ENCODE results near the gene NOL7.

NOL7 gene

DNA sequence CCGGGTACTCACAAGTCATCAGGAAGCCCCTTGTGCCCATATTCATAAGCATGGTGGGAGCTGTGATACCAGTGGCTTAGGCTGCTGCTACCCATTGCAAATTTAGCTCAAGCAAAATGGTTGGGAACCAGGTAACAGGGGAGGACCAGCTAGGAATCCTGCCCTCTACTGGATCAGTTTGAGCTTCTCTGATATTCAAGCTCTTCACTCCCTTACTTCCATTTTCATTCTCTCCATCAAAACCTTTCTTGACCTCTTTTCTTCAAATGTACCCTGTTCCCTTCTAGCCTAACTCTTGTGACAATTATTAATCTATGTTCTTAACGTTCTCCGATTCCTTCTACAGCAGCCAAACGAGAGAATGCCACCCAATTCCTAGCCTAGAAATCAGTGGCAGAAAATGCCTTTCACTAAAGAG is 9.7 kb downstream of the NOL7 start:
- Histone ChIP-seq H3K27ac (ENCODE audit: low read length) (no peak overlapping the region), H3K36me3 (ENCODE audit: control insufficient read depth in 2 of 2, insufficient read depth in 2 of 2, low read length in 2 of 2) (peaks cover 31 to 56% of the 10 kb centered on the region in 2 donors), H3K9ac (ENCODE audit: low read length in 2 of 2) (no peak overlapping the region), H3K4me1 (ENCODE audit: control insufficient read depth, insufficient read depth, low read length) (no peaks in the 10 kb centered on the region), H3K9me3 (ENCODE audit: control insufficient read depth in 2 of 2, low read length in 2 of 2) (no peaks in the 10 kb centered on the region), H3K27me3 (ENCODE audit: control insufficient read depth in 1 of 2, insufficient read depth in 2 of 2, low read length in 2 of 2) (no peaks in the 10 kb centered on the region), H3K4me3 (ENCODE audit: low read length in 2 of 2) (no peak overlapping the region)

DNA sequence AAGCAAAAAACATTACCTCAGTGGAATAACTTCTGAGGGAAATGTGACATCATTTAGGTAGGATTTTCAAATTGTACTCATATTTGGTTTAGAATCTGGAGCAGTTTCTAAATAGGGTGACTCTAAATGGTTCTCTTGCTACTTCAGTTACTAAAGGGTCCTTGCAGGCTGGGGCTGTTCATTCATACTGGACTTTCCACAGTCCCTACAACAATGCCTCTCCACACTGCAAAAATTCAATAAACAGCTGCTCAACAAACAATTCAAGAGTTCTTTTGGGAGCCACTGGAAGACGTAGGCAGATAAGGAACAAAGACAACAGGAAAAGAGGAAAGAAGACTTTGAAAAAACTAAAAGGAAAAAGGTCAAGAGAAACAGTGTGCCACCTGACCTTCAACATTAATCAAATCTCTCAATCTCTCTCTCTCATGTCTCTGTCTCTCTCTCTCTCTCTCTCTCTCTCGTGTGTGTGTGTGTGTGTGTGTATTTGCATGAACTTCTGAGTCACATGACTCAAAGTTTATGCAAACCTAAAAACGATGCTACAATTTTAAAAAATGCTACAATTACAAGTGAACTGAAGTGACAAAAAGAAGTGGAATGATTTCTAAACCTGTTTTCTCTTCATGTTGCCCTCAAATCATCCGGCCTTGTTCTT is 14.5 kb downstream of the NOL7 start:
- H3K27me3 ChIP-seq (ENCODE audit: control insufficient read depth in 1 of 2, insufficient read depth in 2 of 2, low read length in 2 of 2) = no peaks in the 10 kb centered on the region
- no peak overlapping the region for H3K27ac ChIP-seq (ENCODE audit: low read length)
- no peak overlapping the region for H3K4me3 ChIP-seq (ENCODE audit: low read length in 2 of 2)
- H3K9ac ChIP-seq (ENCODE audit: low read length in 2 of 2) = no peak overlapping the region
- H3K9me3 ChIP-seq (ENCODE audit: control insufficient read depth in 2 of 2, low read length in 2 of 2) = no peaks in the 10 kb centered on the region
- no peaks in the 10 kb centered on the region for H3K4me1 ChIP-seq (ENCODE audit: control insufficient read depth, insufficient read depth, low read length)
- H3K36me3 ChIP-seq (ENCODE audit: control insufficient read depth in 2 of 2, insufficient read depth in 2 of 2, low read length in 2 of 2) = peaks cover 21 to 49% of the 10 kb centered on the region in 2 donors

DNA sequence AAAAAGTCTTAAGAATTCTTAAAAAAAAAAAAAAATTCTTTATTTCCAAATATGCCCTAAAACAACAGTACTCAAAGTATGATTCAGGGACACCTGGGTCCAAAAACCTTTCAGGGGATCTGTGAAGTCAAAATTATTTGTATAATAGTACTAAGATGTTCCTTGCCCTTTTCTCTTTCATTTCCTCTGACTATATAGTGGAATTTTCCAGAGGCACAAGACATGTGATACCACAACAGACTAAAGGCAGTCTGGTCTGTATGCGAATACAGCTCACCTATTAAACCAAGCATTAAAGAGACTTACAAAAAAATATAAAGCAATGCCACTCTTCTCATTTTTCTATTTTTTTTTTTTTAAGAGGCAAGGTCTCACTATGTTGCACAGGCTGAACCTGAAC is 15.4 kb downstream of the NOL7 start:
- Histone ChIP-seq H3K36me3 (ENCODE audit: control insufficient read depth in 2 of 2, insufficient read depth in 2 of 2, low read length in 2 of 2) (peaks cover 17 to 42% of the 10 kb centered on the region in 2 donors), H3K27me3 (ENCODE audit: control insufficient read depth in 1 of 2, insufficient read depth in 2 of 2, low read length in 2 of 2) (no peaks in the 10 kb centered on the region), H3K27ac (ENCODE audit: low read length) (no peak overlapping the region), H3K4me1 (ENCODE audit: control insufficient read depth, insufficient read depth, low read length) (no peaks in the 10 kb centered on the region), H3K9me3 (ENCODE audit: control insufficient read depth in 2 of 2, low read length in 2 of 2) (no peaks in the 10 kb centered on the region), H3K9ac (ENCODE audit: low read length in 2 of 2) (no peak overlapping the region), H3K4me3 (ENCODE audit: low read length in 2 of 2) (no peak overlapping the region)

DNA sequence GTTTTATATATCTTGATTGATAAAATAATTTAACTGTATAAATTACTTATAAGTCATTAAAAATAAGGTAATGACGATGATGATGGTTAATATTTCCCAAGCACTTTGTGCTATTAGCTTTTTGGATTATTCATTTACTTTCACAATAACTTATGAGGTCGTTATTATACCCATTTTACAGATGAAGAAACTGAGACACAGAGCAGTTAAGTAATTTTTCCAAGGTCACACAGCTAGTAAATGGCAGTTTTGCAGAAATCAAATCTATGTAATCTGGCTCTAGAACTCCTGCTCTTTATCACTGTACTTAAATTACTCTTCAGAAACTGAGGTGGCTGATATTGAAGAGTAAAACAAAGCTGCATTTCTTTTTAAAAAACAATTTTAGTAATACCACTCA is 18.2 kb downstream of the NOL7 start:
- peaks cover 6 to 38% of the 10 kb centered on the region in 2 donors for H3K36me3 ChIP-seq (ENCODE audit: control insufficient read depth in 2 of 2, insufficient read depth in 2 of 2, low read length in 2 of 2)
- no peak overlapping the region for H3K27ac ChIP-seq (ENCODE audit: low read length)
- H3K4me3 ChIP-seq (ENCODE audit: low read length in 2 of 2) = no peak overlapping the region
- no peaks in the 10 kb centered on the region for H3K27me3 ChIP-seq (ENCODE audit: control insufficient read depth in 1 of 2, insufficient read depth in 2 of 2, low read length in 2 of 2)
- no peaks in the 10 kb centered on the region for H3K9me3 ChIP-seq (ENCODE audit: control insufficient read depth in 2 of 2, low read length in 2 of 2)
- H3K4me1 ChIP-seq (ENCODE audit: control insufficient read depth, insufficient read depth, low read length) = no peaks in the 10 kb centered on the region
- H3K9ac ChIP-seq (ENCODE audit: low read length in 2 of 2) = no peak overlapping the region

DNA sequence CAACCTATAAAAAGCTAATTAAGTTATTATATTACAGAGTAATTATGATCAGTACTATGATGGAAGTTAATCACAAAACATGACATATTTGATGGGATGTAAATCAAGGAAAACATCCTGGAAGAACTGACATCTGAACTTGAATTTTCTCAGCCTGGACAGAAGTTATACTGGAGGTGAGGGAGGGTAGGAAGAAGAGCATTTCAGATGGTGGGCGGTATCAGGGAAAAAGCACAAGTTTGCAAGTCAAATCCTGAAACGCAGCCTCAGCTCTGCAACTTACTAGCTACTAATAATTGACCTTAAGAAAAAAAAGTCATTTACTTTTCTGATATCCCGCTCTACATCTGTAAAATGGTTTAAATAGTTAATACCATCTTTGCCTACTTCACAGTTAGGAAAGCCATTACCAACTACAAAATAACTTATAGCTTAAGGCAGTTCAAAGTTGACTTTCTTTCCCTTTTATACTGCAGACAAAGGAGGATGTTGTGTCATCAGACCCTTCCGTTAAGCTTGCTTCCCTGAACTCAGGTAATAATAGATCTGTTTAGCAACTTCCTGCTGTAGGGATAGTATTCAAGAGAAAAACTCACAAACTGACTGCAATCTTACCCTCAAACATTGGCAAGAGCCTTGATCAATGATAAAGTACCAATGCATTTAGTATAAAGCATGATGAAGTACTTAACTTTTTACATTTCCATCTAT is 21.0 kb downstream of the NOL7 start:
- Histone ChIP-seq H3K36me3 (ENCODE audit: control insufficient read depth in 2 of 2, insufficient read depth in 2 of 2, low read length in 2 of 2) (peaks cover 3 to 42% of the 10 kb centered on the region in 2 donors), H3K4me1 (ENCODE audit: control insufficient read depth, insufficient read depth, low read length) (no peaks in the 10 kb centered on the region), H3K27me3 (ENCODE audit: control insufficient read depth in 1 of 2, insufficient read depth in 2 of 2, low read length in 2 of 2) (no peaks in the 10 kb centered on the region), H3K9ac (ENCODE audit: low read length in 2 of 2) (no peak overlapping the region), H3K4me3 (ENCODE audit: low read length in 2 of 2) (no peak overlapping the region), H3K9me3 (ENCODE audit: control insufficient read depth in 2 of 2, low read length in 2 of 2) (no peaks in the 10 kb centered on the region), H3K27ac (ENCODE audit: low read length) (no peak overlapping the region)

DNA sequence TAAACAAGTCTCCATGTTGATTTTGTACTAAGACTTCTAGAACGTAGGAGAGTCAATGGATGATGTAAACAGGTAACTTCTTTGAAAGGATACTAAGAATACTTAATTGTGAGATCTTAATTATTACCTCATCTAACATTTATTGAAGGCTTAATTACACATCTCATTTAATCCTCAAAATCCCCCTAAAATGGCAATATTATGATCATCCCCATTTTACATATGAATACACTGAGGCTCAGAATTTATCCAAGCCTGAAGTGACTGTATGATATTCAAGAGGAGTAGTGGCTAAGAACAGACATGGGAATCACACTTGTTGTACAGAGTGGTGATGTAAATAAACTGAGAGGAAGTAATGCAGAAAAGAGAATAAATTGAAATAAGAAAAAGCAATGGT is 22.9 kb downstream of the NOL7 start:
- H3K27me3 ChIP-seq (ENCODE audit: control insufficient read depth in 1 of 2, insufficient read depth in 2 of 2, low read length in 2 of 2) = no peaks in the 10 kb centered on the region
- no peak overlapping the region for H3K27ac ChIP-seq (ENCODE audit: low read length)
- H3K36me3 ChIP-seq (ENCODE audit: control insufficient read depth in 2 of 2, insufficient read depth in 2 of 2, low read length in 2 of 2) = peaks cover 0 to 35% of the 10 kb centered on the region in 2 donors
- H3K4me1 ChIP-seq (ENCODE audit: control insufficient read depth, insufficient read depth, low read length) = no peaks in the 10 kb centered on the region
- no peak overlapping the region for H3K9ac ChIP-seq (ENCODE audit: low read length in 2 of 2)
- H3K9me3 ChIP-seq (ENCODE audit: control insufficient read depth in 2 of 2, low read length in 2 of 2) = no peaks in the 10 kb centered on the region
- no peak overlapping the region for H3K4me3 ChIP-seq (ENCODE audit: low read length in 2 of 2)

DNA sequence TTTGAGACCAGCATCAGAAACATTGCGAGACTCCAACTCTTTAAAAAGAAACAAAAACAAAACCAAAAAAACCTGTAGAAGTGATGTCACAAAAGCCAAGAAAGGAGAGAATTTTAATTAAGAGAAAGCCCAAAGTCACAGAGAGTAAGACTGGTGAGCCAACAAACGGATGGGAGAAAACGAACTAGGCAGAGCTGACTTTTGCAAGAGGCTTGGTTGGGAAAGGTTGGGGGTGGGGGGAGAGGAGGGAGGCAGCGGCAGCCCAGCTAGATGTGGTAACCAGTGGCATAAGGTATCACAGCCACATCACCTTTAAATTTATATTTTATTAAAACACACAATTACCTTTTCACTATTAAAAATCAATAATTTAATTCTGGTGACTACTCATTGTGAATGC is 23.5 kb downstream of the NOL7 start:
- H3K36me3 ChIP-seq (ENCODE audit: control insufficient read depth in 2 of 2, insufficient read depth in 2 of 2, low read length in 2 of 2) = peaks cover 3 to 35% of the 10 kb centered on the region in 2 donors
- H3K4me1 ChIP-seq (ENCODE audit: control insufficient read depth, insufficient read depth, low read length) = no peaks in the 10 kb centered on the region
- H3K4me3 ChIP-seq (ENCODE audit: low read length in 2 of 2) = no peak overlapping the region
- H3K9ac ChIP-seq (ENCODE audit: low read length in 2 of 2) = no peak overlapping the region
- no peaks in the 10 kb centered on the region for H3K27me3 ChIP-seq (ENCODE audit: control insufficient read depth in 1 of 2, insufficient read depth in 2 of 2, low read length in 2 of 2)
- no peak overlapping the region for H3K27ac ChIP-seq (ENCODE audit: low read length)
- no peaks in the 10 kb centered on the region for H3K9me3 ChIP-seq (ENCODE audit: control insufficient read depth in 2 of 2, low read length in 2 of 2)

DNA sequence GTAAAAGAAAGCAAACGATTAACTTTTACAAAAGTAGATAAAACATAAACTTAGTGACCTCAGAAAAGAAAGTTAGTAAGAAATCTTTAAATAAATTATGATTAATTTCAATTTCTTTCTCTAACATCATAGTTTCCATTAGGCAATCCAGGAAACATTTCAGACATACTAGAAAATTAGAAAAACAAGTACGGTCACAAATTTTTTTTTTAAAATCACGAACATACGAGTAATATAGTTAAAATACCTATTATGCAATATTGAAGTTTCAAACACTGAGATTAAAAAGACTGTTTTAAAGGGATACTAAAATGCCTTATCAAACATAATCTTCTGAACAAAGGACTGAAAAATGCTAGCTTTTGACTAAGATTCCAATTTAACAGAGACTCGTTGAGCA is 26.2 kb downstream of the NOL7 start:
- no peaks in the 10 kb centered on the region for H3K9me3 ChIP-seq (ENCODE audit: control insufficient read depth in 2 of 2, low read length in 2 of 2)
- H3K9ac ChIP-seq (ENCODE audit: low read length in 2 of 2) = no peak overlapping the region
- peaks cover 3 to 29% of the 10 kb centered on the region in 2 donors for H3K36me3 ChIP-seq (ENCODE audit: control insufficient read depth in 2 of 2, insufficient read depth in 2 of 2, low read length in 2 of 2)
- H3K4me3 ChIP-seq (ENCODE audit: low read length in 2 of 2) = no peak overlapping the region
- H3K4me1 ChIP-seq (ENCODE audit: control insufficient read depth, insufficient read depth, low read length) = no peaks in the 10 kb centered on the region
- H3K27me3 ChIP-seq (ENCODE audit: control insufficient read depth in 1 of 2, insufficient read depth in 2 of 2, low read length in 2 of 2) = no peaks in the 10 kb centered on the region
- no peak overlapping the region for H3K27ac ChIP-seq (ENCODE audit: low read length)

DNA sequence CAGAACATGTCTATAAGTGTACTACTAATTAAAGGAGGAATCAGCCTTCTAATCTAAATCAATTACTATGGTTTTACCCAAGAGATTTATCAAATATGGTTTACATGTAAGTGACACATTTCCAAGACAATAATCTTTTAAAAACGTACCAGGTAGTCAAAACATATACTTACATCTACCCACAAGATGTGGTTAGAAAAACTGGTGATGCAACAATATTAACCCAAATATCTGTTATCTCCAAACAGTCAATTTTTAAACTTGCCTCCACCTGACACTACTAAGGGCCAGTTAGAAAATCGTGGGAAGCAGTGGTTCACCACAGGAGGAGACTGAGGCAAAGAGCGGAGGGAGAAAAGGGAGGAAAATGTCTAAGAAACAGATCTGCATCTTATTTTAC is 28.0 kb downstream of the NOL7 start:
- Histone ChIP-seq H3K9ac (ENCODE audit: low read length in 2 of 2) (no peak overlapping the region), H3K4me1 (ENCODE audit: control insufficient read depth, insufficient read depth, low read length) (no peaks in the 10 kb centered on the region), H3K27me3 (ENCODE audit: control insufficient read depth in 1 of 2, insufficient read depth in 2 of 2, low read length in 2 of 2) (no peaks in the 10 kb centered on the region), H3K36me3 (ENCODE audit: control insufficient read depth in 2 of 2, insufficient read depth in 2 of 2, low read length in 2 of 2) (peaks cover 3 to 20% of the 10 kb centered on the region in 2 donors), H3K9me3 (ENCODE audit: control insufficient read depth in 2 of 2, low read length in 2 of 2) (no peaks in the 10 kb centered on the region), H3K4me3 (ENCODE audit: low read length in 2 of 2) (no peak overlapping the region), H3K27ac (ENCODE audit: low read length) (no peak overlapping the region)

DNA sequence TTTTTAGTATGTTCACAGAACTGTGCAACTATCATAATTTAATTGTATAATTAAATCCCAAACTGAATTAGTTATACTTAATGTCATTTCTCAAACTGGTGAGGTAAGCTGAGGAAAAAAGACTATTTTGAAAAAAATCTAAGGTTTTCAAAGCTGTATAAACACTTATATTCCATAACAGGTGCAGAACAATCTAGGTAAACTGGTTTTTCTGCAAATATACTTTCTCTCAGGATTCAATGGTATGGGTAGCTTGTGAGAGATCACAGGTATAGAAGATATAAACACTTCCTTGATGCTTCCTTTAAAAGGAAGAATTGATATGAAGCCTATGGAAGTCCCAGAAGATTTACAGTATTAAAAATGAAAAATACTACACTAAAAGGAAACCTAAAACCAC is 33.7 kb downstream of the NOL7 start:
- no peaks in the 10 kb centered on the region for H3K27me3 ChIP-seq (ENCODE audit: control insufficient read depth in 1 of 2, insufficient read depth in 2 of 2, low read length in 2 of 2)
- H3K9me3 ChIP-seq (ENCODE audit: control insufficient read depth in 2 of 2, low read length in 2 of 2) = no peaks in the 10 kb centered on the region
- H3K27ac ChIP-seq (ENCODE audit: low read length) = no peak overlapping the region
- H3K4me3 ChIP-seq (ENCODE audit: low read length in 2 of 2) = no peak overlapping the region
- no peaks in the 10 kb centered on the region for H3K4me1 ChIP-seq (ENCODE audit: control insufficient read depth, insufficient read depth, low read length)
- peaks cover 0 to 9% of the 10 kb centered on the region in 2 donors for H3K36me3 ChIP-seq (ENCODE audit: control insufficient read depth in 2 of 2, insufficient read depth in 2 of 2, low read length in 2 of 2)
- H3K9ac ChIP-seq (ENCODE audit: low read length in 2 of 2) = no peak overlapping the region

DNA sequence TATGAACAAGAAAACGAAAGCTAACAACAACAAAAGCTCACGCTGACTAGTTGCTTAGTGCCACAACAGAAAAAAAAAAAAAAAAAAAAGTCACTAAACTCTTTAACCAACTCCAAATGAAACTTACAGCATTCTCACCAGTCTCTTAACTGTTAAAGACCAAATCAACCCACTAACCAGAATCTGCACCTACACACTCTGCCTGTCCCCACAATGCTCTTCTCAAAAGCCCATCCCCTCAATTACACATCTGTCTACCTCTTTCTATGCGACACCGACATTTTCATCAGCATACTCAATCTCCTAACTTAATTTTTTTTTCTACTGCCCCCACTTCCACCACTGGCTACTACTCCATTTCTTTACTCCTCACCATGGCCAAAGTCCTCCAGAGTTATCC is 34.3 kb downstream of the NOL7 start:
- Histone ChIP-seq H3K4me1 (ENCODE audit: control insufficient read depth, insufficient read depth, low read length) (no peaks in the 10 kb centered on the region), H3K27me3 (ENCODE audit: control insufficient read depth in 1 of 2, insufficient read depth in 2 of 2, low read length in 2 of 2) (no peaks in the 10 kb centered on the region), H3K36me3 (ENCODE audit: control insufficient read depth in 2 of 2, insufficient read depth in 2 of 2, low read length in 2 of 2) (peaks cover 0 to 9% of the 10 kb centered on the region in 2 donors), H3K9ac (ENCODE audit: low read length in 2 of 2) (no peak overlapping the region), H3K27ac (ENCODE audit: low read length) (no peak overlapping the region), H3K9me3 (ENCODE audit: control insufficient read depth in 2 of 2, low read length in 2 of 2) (no peaks in the 10 kb centered on the region), H3K4me3 (ENCODE audit: low read length in 2 of 2) (no peak overlapping the region)
